Heart right ventricle (tissue), 16 donors: Measurements from ENCODE around the gene TPRG1L. TPM values are rescaled to one million over a fixed set of nuclear protein-coding genes. Genes with fewer than 3 reads are reported as not detected.

Source experiments
- ATAC-seq, 8 donors: fragments of 200-7000 bp; cut with Tn5 transposase; one replicate each; pipeline ENCODE4 v1.9.1; 2020; ENCODE audit warnings: mild to moderate bottlenecking in 8 of 8, moderate library complexity in 8 of 8, moderate number of reproducible peaks in 1 of 8
- DNase-seq, 2 donors: peaks; one replicate each; pipeline ENCODE4 v3.0.0-alpha.2; 2020
- H3K27ac ChIP-seq, 10 donors: fragments of 200-600 bp; sonication (generic) in 2 of 10; one replicate each; pipeline versions ENCODE4 v1.5.0 to v1.8.0; 2020 to 2022; ENCODE audit warnings: mild to moderate bottlenecking in 3 of 10
- H3K27me3 ChIP-seq, 7 donors: fragments of 200-600 bp; one replicate each; pipeline ENCODE4 v1.8.0; 2021 to 2022; ENCODE audit warnings: mild to moderate bottlenecking in 2 of 7
- H3K36me3 ChIP-seq, 9 donors: fragments of 200-600 bp; sonication (generic) in 1 of 9; one replicate each; pipeline versions ENCODE4 v1.5.0 to v1.8.0; 2020 to 2022; ENCODE audit warnings: mild to moderate bottlenecking in 2 of 9
- H3K4me1 ChIP-seq, 9 donors: fragments of 200-600 bp; sonication (generic) in 1 of 9; one replicate each; pipeline versions ENCODE4 v1.5.0 to v1.8.0; 2020 to 2022; ENCODE audit warnings: mild to moderate bottlenecking in 4 of 9
- H3K4me3 ChIP-seq, 10 donors: fragments of 200-600 bp; sonication (generic) in 2 of 10; one replicate each; pipeline versions ENCODE4 v1.5.0 to v1.8.0; 2020 to 2022; ENCODE audit warnings: mild to moderate bottlenecking in 7 of 10, moderate library complexity in 2 of 10
- H3K9me3 ChIP-seq, 11 donors: fragments of 200-600 bp in 10 of 11; sonication (generic) in 2 of 11; one replicate each; pipeline versions ENCODE4 v1.5.0 to v1.8.0; 2013 to 2022; ENCODE audit warnings: mild to moderate bottlenecking in 2 of 11, control low read depth in 1 of 11, moderate library complexity in 1 of 11
- WGBS, 2 donors: extraction: QIAGEN DNeasy Blood & Tissue Kit; methylation state at CpG; one replicate each; pipeline ENCODE4 v1.1.7; 2013; ENCODE audit warnings: inconsistent platforms in 1 of 2; 5-methylcytosine and 5-hydroxymethylcytosine counted together
- intact Hi-C, 10 donors: fragments of 100-400 bp; cut with DNase I; formaldehyde crosslinking; loops; one replicate each; pipeline versions ENCODE4 v1.11.1 to v1.14.2; 2022
- polyA plus RNA-seq, 2 donors: library from polyadenylated mRNA; stranded (reverse); fragments of 200-250 nt; gene quantifications; one replicate each; pipeline ENCODE4 v1.2.3, GENCODE V29; 2013
- total RNA-seq, 10 donors: library from RNA; stranded (reverse); fragmentation: NEBNext Ultra II Directional in 3 of 10; extraction: Animal tissue kit (Norgen Biotek cat#: 25700) in 3 of 10; gene quantifications; one replicate each; pipeline versions ENCODE4 v1.2.1 to v1.2.4, GENCODE V29; 2021 to 2023
- TF ChIP-seq, protein P1 (sequence below), 9 donors: fragments of 200-600 bp; sonication (generic) in 2 of 9; IDR thresholded peaks; one replicate each; pipeline versions ENCODE4 v1.5.0 to v1.8.0; 2021 to 2022; ENCODE audit warnings: antibody characterized with exemption in 9 of 9, mild to moderate bottlenecking in 5 of 9, moderate library complexity in 1 of 9
- donor health status: Arrhythmogenic right ventricular cardiomyopathy.
- donor health status: ischemic (EF 13 %, LVEDD 7.1; RV severe dilation, severe dysfunction).
- donor health status: healthy with polysubstance abuse.
- donor health status: DM: no; HTN: yes; CAD: no.
- donor health status: DM: no; HTN: no; CAD: no.
- donor health status: ischemic (EF 25% LVEDD 6.9; RV normal size, moderate dysfunction).
- donor health status: ischemic (EF 25% LVEDD 5.7; RV mildly dilated, moderate dysfunction).
- donor health status: healthy.
- donor health status: DM: yes; HTN: yes; CAD: no.
- donor health status: Ischemic cardiomyopathy.
- donor health status: ischemic (EF 35%, LVEDD 5.7; RV mildly dilated, moderate dysfunction).
- donor health status: nonischemic (EF 11% LVEDD 7.7; RV severe dilation, severe dysfunction).
- donor health status: DM: yes; HTN: yes; CAD: no.
- donor health status: PGD.
- donor health status: ischemic (EF 29% LVEDD 5.4; RV normal size, mild dysfunction).
- donor health status: nonischemic (EF 23%, LVEDD 6.1; RV moderate dilation, normal function).

The TPRG1L gene
- total and polyA plus RNA-seq, 12 donors, result 15.1 to 60.7 (median 49.0) TPM

DNA sequence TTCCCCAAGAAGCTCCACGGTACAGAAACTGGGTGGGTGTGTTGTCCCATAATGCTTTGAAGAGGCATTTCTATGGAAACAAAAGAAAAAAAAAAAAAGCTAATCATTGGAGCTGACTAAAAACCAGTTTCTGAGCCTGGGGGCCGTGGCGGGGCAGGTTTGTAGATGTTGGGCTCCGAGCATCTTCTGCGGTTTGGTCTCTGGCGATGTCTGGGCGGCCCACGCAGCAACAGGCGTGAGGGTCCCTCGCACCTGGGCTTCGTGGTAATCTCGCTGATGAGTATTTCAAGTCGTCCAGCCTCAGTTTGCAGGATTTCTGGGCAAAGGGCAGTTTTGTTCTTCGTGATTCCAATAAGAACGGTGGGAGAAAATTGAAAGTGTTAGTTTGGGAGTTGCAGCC is 34.3 kb downstream of the TPRG1L start:
- ATAC-seq (no peak), DNase-seq (no peak)
- TF ChIP-seq, protein P1, sequence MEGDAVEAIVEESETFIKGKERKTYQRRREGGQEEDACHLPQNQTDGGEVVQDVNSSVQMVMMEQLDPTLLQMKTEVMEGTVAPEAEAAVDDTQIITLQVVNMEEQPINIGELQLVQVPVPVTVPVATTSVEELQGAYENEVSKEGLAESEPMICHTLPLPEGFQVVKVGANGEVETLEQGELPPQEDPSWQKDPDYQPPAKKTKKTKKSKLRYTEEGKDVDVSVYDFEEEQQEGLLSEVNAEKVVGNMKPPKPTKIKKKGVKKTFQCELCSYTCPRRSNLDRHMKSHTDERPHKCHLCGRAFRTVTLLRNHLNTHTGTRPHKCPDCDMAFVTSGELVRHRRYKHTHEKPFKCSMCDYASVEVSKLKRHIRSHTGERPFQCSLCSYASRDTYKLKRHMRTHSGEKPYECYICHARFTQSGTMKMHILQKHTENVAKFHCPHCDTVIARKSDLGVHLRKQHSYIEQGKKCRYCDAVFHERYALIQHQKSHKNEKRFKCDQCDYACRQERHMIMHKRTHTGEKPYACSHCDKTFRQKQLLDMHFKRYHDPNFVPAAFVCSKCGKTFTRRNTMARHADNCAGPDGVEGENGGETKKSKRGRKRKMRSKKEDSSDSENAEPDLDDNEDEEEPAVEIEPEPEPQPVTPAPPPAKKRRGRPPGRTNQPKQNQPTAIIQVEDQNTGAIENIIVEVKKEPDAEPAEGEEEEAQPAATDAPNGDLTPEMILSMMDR (IDR thresholded peaks at IDR 0.05), result no peak
- 83 to 91% methylated on average over 15 of the region's 15 CpGs for WGBS, 2 donors
- Histone ChIP-seq H3K27me3 (peaks cover 0 to 34% (median 10%) of the 10 kb centered on the region in 7 donors), H3K27ac (no peak overlapping the region), H3K4me1 (peaks cover 0 to 12% (median 0%) of the 10 kb centered on the region in 9 donors), H3K36me3 (no peaks in the 10 kb centered on the region), H3K9me3 (no peaks in the 10 kb centered on the region), H3K4me3 (no peak overlapping the region)
- intact Hi-C loops, result no loop called here

DNA sequence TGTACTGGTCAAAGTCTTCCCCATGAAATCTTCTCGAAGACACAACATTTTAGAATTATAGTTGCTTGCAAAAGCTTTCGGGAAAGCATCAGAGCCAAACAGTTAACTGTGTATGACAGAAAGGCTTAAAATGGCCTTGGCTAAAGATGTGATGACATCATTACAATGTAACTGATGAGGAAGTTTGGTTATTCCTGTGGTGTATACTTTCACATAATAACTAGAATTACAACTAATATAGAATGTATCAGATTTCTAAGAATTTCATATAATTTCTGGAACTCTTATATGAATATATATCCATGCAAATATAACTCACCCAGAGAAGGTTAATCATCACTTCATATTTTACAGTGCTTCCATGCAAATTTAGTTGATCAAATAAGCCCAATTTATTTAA is 35.9 kb downstream of the TPRG1L start:
- Histone ChIP-seq H3K9me3 (no peaks in the 10 kb centered on the region), H3K27me3 (peaks cover 0 to 18% (median 4%) of the 10 kb centered on the region in 7 donors), H3K4me1 (no peaks in the 10 kb centered on the region), H3K4me3 (no peak overlapping the region), H3K36me3 (no peaks in the 10 kb centered on the region), H3K27ac (no peak overlapping the region)
- intact Hi-C loops, result no loop called here
- TF ChIP-seq, protein P1 (IDR thresholded peaks at IDR 0.05), result no peak
- ATAC-seq (no peak), DNase-seq (no peak)
- 72 to 82% methylated on average over 2 of the region's 2 CpGs for WGBS, 2 donors

DNA sequence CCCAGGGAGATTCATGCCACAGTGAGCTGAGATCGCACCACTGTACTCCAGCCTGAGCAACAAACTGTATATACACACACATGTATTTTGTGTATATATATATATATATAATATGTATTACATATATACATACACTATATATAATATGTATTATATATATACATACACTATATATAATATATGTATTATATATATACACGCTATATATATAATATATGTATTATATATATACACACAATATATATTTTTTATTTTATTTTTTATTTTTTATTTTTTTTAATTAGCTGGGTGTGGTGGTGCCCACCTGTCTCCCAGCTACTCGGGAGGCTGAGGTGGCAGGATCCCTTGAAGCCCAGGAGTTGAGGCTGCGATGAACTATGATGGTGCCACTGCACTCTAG is 36.8 kb downstream of the TPRG1L start:
- H3K27ac ChIP-seq, result no peak overlapping the region
- WGBS, 2 donors, result 96 to 97% methylated on average over 4 of the region's 4 CpGs
- H3K4me1 ChIP-seq, result no peaks in the 10 kb centered on the region
- no peaks in the 10 kb centered on the region for H3K36me3 ChIP-seq
- intact Hi-C loops, result no loop called here
- no peak for ATAC-seq
- peaks cover 0 to 12% (median 4%) of the 10 kb centered on the region in 7 donors for H3K27me3 ChIP-seq
- no peak overlapping the region for H3K4me3 ChIP-seq
- no peak for DNase-seq
- no peaks in the 10 kb centered on the region for H3K9me3 ChIP-seq
- TF ChIP-seq, protein P1 (IDR thresholded peaks at IDR 0.05), result no peak

DNA sequence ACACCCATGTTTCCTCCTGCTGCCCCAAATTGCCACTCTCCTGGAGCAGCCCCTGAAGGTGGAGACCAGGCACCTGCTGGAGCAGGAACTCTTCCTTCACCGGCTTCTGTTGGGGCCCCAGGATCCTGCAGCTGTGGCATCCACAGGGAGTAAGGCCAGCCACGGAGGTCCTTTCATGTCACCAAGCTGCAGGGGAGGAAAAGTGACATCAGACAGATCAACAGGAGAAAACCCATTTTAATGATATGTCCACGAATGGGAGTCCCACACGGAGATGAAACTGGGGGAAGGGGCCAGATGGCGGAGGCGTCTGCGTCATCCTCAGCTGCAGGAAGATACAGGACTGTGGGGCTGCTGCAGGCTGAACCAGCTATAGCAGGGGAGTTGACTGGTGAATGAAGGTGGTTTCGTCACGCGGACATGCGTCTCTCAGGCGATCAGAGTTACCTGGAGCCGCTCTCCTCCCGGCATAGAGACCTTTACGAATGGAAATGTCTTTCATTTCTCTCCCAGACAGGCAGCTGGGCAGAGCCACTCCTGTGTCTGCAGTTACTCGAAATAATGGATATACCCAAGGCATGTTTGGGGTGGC is 37.4 kb downstream of the TPRG1L start:
- H3K27me3 ChIP-seq, result peaks cover 0 to 7% (median 4%) of the 10 kb centered on the region in 7 donors
- 82 to 83% methylated on average over 16 of the region's 16 CpGs for WGBS, 2 donors
- TF ChIP-seq, protein P1 (IDR thresholded peaks at IDR 0.05), result no peak
- no peak overlapping the region for H3K4me3 ChIP-seq
- H3K27ac ChIP-seq, result no peak overlapping the region
- H3K4me1 ChIP-seq, result no peaks in the 10 kb centered on the region
- DNase-seq, result no peak
- H3K9me3 ChIP-seq, result no peaks in the 10 kb centered on the region
- ATAC-seq, result no peak
- intact Hi-C loops, result no loop called here
- no peaks in the 10 kb centered on the region for H3K36me3 ChIP-seq
